Panc1 (cell line): Measurements from ENCODE around the gene FYB2. TPM values are rescaled to one million over a fixed set of nuclear protein-coding genes. Genes with fewer than 3 reads are reported as not detected.

Experiments
- ATAC-seq: fragments of 200-7000 bp; cut with Tn5 transposase; 2 replicates; pipeline ENCODE4 v1.9.1; 2020; ENCODE audit warnings: mild to moderate bottlenecking, moderate library complexity
- BruUV-seq: library from RNA; stranded (reverse); fragments of 400-500 nt; replicated peaks from 2 replicates; lab custom pipeline; 2021; lab: Mats Ljungman, UMichigan
- CTCF ChIA-PET: fragments of 300-600 bp; sonication (Branson Sonifier 250); formaldehyde crosslinking; loops from one replicate; lab custom pipeline; 2022; ENCODE audit warnings: antibody characterized with exemption; lab: Charles Lee
- POLR2A ChIA-PET: fragments of 300-600 bp; sonication (Branson Sonifier 250); formaldehyde crosslinking; loops from one replicate; lab custom pipeline; 2022; ENCODE audit warnings: antibody characterized with exemption; lab: Charles Lee
- DNase-seq: peaks from one replicate; pipeline ENCODE4 v3.0.0-alpha.2; 2010; ENCODE audit warnings: low read depth, low spot score
- H3K27ac ChIP-seq: 2 replicates; pipeline ENCODE4 v1.5.1; 2011; ENCODE audit warnings: mild to moderate bottlenecking, low read length, inconsistent platforms
- H3K27me3 ChIP-seq: fragments of 200-500 bp; sonication (Bioruptor generic); 2 replicates; pipeline ENCODE4 v1.6.0; 2014; ENCODE audit warnings: low read length, inconsistent platforms; ENCODE audit not compliant: control insufficient read depth, insufficient read depth
- H3K36me3 ChIP-seq: fragments of 200-500 bp; sonication (Bioruptor generic); 2 replicates; pipeline ENCODE4 v1.5.1; 2014; ENCODE audit warnings: inconsistent platforms, mild to moderate bottlenecking, low read length, moderate library complexity; ENCODE audit not compliant: control insufficient read depth, insufficient read depth
- H3K4me1 ChIP-seq: 2 replicates; pipeline ENCODE4 v1.5.1; 2011; ENCODE audit warnings: inconsistent platforms, mild to moderate bottlenecking, low read length, moderate library complexity; ENCODE audit not compliant: control insufficient read depth, insufficient read depth
- H3K4me3 ChIP-seq, 2 experiments: 2 replicates each; pipeline ENCODE4 v1.5.1; 2011 to 2012; ENCODE audit warnings: low read depth in 2 of 2, low read length in 2 of 2, mild to moderate bottlenecking in 2 of 2, inconsistent platforms in 1 of 2, moderate library complexity in 1 of 2
- H3K9me3 ChIP-seq: fragments of 200-500 bp; sonication (Bioruptor generic); 2 replicates; pipeline ENCODE4 v1.5.1; 2014; ENCODE audit warnings: low read depth, mild to moderate bottlenecking, inconsistent platforms, low read length, moderate library complexity; ENCODE audit not compliant: control insufficient read depth, insufficient read depth
- POLR2AphosphoS5 ChIP-seq: IDR thresholded peaks from 2 replicates; pipeline ENCODE4 v1.6.1; 2012; ENCODE audit warnings: mild to moderate bottlenecking, low read depth, low read length, moderate library complexity
- SIN3A ChIP-seq: IDR thresholded peaks from 2 replicates; pipeline ENCODE4 v1.6.1; 2012; ENCODE audit warnings: low read depth, mild to moderate bottlenecking, low read length, moderate library complexity, borderline replicate concordance; ENCODE audit not compliant: insufficient read depth
- TCF7L2 ChIP-seq: IDR thresholded peaks from 2 replicates; pipeline ENCODE4 v1.6.1; 2011; ENCODE audit warnings: mild to moderate bottlenecking, low read depth, low read length, inconsistent platforms
- in situ Hi-C: cut with HindIII; loops from 2 replicates; pipeline ENCODE4 v1.10.0; 2016; ENCODE audit warnings: low sequenced_read_pairs, low pct_unique_long_range_greater_than_20kb
- intact Hi-C: fragments of 100-400 bp; cut with micrococcal nuclease; formaldehyde crosslinking; loops from one replicate; pipeline ENCODE4 v1.10.0; 2022; ENCODE audit not compliant: unreplicated experiment
- total RNA-seq: library from RNA; stranded (reverse); gene quantifications from one replicate; pipeline ENCODE4 v1.2.1, GENCODE V29; 2021; ENCODE audit not compliant: unreplicated experiment
- TF ChIP-seq, protein P1 (sequence below): fragments of 450-650 bp; IDR thresholded peaks from 2 replicates; pipeline ENCODE4 v1.5.1; 2017; ENCODE audit warnings: mild to moderate bottlenecking
- TF ChIP-seq, protein P2 (sequence below), 2 experiments: IDR thresholded peaks; 2 replicates each; pipeline ENCODE4 v1.6.1; 2011 to 2012; ENCODE audit warnings: low read depth in 2 of 2, control low read depth in 1 of 2, low read length in 1 of 2, mild to moderate bottlenecking in 1 of 2, moderate library complexity in 1 of 2; ENCODE audit not compliant: insufficient read depth in 1 of 2

FYB2 gene
- total RNA-seq, 1 experiment from 2014 or later = 0.49 TPM

GRCh38 chr1:56782773-56783172 lies 36.4 kb downstream of the FYB2 start:
- ChIA-PET CTCF (no interaction called here), POLR2A (no interaction called here)
- Histone ChIP-seq H3K4me1 (no peaks in the 10 kb centered on the region), H3K27ac (no peak overlapping the region), H3K36me3 (no peaks in the 10 kb centered on the region), H3K4me3 (no peak overlapping the region), H3K27me3 (peaks cover 9% of the 10 kb centered on the region; the same call in 1 of the 2 replicates), H3K9me3 (no peaks in the 10 kb centered on the region)
- ATAC-seq = no peak
- no TSS peak for BruUV-seq
- intact Hi-C loops (no loop called here), in situ Hi-C loops (no loop called here)
- no peak for DNase-seq
- TF ChIP-seq, protein P1, sequence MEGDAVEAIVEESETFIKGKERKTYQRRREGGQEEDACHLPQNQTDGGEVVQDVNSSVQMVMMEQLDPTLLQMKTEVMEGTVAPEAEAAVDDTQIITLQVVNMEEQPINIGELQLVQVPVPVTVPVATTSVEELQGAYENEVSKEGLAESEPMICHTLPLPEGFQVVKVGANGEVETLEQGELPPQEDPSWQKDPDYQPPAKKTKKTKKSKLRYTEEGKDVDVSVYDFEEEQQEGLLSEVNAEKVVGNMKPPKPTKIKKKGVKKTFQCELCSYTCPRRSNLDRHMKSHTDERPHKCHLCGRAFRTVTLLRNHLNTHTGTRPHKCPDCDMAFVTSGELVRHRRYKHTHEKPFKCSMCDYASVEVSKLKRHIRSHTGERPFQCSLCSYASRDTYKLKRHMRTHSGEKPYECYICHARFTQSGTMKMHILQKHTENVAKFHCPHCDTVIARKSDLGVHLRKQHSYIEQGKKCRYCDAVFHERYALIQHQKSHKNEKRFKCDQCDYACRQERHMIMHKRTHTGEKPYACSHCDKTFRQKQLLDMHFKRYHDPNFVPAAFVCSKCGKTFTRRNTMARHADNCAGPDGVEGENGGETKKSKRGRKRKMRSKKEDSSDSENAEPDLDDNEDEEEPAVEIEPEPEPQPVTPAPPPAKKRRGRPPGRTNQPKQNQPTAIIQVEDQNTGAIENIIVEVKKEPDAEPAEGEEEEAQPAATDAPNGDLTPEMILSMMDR = no peak
- no peak for TF ChIP-seq TCF7L2
- TF ChIP-seq, protein P2, sequence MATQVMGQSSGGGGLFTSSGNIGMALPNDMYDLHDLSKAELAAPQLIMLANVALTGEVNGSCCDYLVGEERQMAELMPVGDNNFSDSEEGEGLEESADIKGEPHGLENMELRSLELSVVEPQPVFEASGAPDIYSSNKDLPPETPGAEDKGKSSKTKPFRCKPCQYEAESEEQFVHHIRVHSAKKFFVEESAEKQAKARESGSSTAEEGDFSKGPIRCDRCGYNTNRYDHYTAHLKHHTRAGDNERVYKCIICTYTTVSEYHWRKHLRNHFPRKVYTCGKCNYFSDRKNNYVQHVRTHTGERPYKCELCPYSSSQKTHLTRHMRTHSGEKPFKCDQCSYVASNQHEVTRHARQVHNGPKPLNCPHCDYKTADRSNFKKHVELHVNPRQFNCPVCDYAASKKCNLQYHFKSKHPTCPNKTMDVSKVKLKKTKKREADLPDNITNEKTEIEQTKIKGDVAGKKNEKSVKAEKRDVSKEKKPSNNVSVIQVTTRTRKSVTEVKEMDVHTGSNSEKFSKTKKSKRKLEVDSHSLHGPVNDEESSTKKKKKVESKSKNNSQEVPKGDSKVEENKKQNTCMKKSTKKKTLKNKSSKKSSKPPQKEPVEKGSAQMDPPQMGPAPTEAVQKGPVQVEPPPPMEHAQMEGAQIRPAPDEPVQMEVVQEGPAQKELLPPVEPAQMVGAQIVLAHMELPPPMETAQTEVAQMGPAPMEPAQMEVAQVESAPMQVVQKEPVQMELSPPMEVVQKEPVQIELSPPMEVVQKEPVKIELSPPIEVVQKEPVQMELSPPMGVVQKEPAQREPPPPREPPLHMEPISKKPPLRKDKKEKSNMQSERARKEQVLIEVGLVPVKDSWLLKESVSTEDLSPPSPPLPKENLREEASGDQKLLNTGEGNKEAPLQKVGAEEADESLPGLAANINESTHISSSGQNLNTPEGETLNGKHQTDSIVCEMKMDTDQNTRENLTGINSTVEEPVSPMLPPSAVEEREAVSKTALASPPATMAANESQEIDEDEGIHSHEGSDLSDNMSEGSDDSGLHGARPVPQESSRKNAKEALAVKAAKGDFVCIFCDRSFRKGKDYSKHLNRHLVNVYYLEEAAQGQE (IDR thresholded peaks at IDR 0.05; ENCODE audit: insufficient read depth in 1 of 2, low read depth in 2 of 2, low read length in 1 of 2) = no peak
- TF ChIP-seq POLR2AphosphoS5 = no peak
- TF ChIP-seq SIN3A = no peak

- no peak overlapping the region for H3K27ac ChIP-seq
- in situ Hi-C loops = no loop called here
- POLR2A ChIA-PET = no interaction called here
- H3K9me3 ChIP-seq = no peaks in the 10 kb centered on the region
- ATAC-seq = no peak
- intact Hi-C loops = no loop called here
- no peaks in the 10 kb centered on the region for H3K36me3 ChIP-seq
- BruUV-seq = no TSS peak
- no peak for DNase-seq
- CTCF ChIA-PET = no interaction called here
- TF ChIP-seq, protein P2 (IDR thresholded peaks at IDR 0.05; ENCODE audit: insufficient read depth in 1 of 2, low read depth in 2 of 2, low read length in 1 of 2) = no peak
- TF ChIP-seq SIN3A (no peak), TCF7L2 (no peak), POLR2AphosphoS5 (no peak)
- TF ChIP-seq, protein P1 = no peak
- H3K4me3 ChIP-seq = no peak overlapping the region
- H3K27me3 ChIP-seq = peaks cover 5% of the 10 kb centered on the region; the same call in 1 of the 2 replicates
- H3K4me1 ChIP-seq = no peaks in the 10 kb centered on the region
These were observed 38.4 kb downstream of the FYB2 start for GRCh38 chr1:56780826-56781225.
